T follicular helper cell (primary cell): Measurements from ENCODE around the gene ABHD6.
A peak's percentile ranks its signal among the peaks of the same experiment; 100 is the strongest.
"Not testable (repeated sequence)": the region's sequence is repeated elsewhere in the genome, so short reads cannot be mapped to it uniquely, and the experiment has no call there.

Source experiments
- DNase-seq: peaks from one replicate; pipeline ENCODE4 v3.0.0-alpha.2; 2020; ENCODE audit warnings: low read depth
- total RNA-seq, 2 experiments: gene quantifications; one replicate each; lab custom pipeline; 2026; lab: John Stamatoyannopoulos, UW

The ABHD6 gene
- 8.9 to 9.8 reads per million in 2 experiments for total RNA-seq

GRCh38 chr3:58237238-58237940 is at the start of gene ABHD6:
Gene ABHD6, plus strand, starts transcription at chr3:58237792. Its CDS starts 18,795 bp downstream, at chr3:58256587.
- peak; percentile 71 for DNase-seq

- DNase-seq = no peak
These were observed 49.4 kb upstream of the ABHD6 start for GRCh38 chr3:58188173-58188564.

- no peak for DNase-seq
These were observed 48.6 kb upstream of the ABHD6 start for GRCh38 chr3:58188921-58189451.

- DNase-seq = no peak
These were observed 47.9 kb upstream of the ABHD6 start for GRCh38 chr3:58189691-58190090.

GRCh38 chr3:58190291-58190690 is 47.3 kb upstream of the ABHD6 start:
- no peak for DNase-seq

- no peak for DNase-seq
These were observed 46.7 kb upstream of the ABHD6 start for GRCh38 chr3:58190882-58191281.

- no peak for DNase-seq
These were observed 46.1 kb upstream of the ABHD6 start for GRCh38 chr3:58191361-58191991.

- no peak for DNase-seq
These were observed 45.5 kb upstream of the ABHD6 start for GRCh38 chr3:58192069-58192468.

- DNase-seq = no peak
These were observed 43.7 kb upstream of the ABHD6 start for GRCh38 chr3:58193682-58194407.

GRCh38 chr3:58197588-58197987 is 40.0 kb upstream of the ABHD6 start:
- no peak for DNase-seq

- no peak for DNase-seq
These were observed 39.2 kb upstream of the ABHD6 start for GRCh38 chr3:58198362-58198761.

GRCh38 chr3:58198804-58199203 is 38.8 kb upstream of the ABHD6 start:
- no peak for DNase-seq

GRCh38 chr3:58200121-58200709 is 37.4 kb upstream of the ABHD6 start:
- no peak for DNase-seq

GRCh38 chr3:58200846-58201355 is 36.7 kb upstream of the ABHD6 start:
- DNase-seq = no peak

- not testable (repeated sequence) for DNase-seq
These were observed 36.1 kb upstream of the ABHD6 start for GRCh38 chr3:58201451-58201850.

- no peak for DNase-seq
These were observed 34.7 kb upstream of the ABHD6 start for GRCh38 chr3:58202917-58203360.

GRCh38 chr3:58203541-58203940 is 34.1 kb upstream of the ABHD6 start:
- no peak for DNase-seq

GRCh38 chr3:58204720-58205119 is 32.9 kb upstream of the ABHD6 start:
- DNase-seq = no peak

GRCh38 chr3:58205981-58206380 is 31.6 kb upstream of the ABHD6 start:
- no peak for DNase-seq

GRCh38 chr3:58206406-58207011 is 31.1 kb upstream of the ABHD6 start:
- DNase-seq = no peak

- no peak for DNase-seq
These were observed 29.6 kb upstream of the ABHD6 start for GRCh38 chr3:58207954-58208353.

- no peak for DNase-seq
These were observed 27.7 kb upstream of the ABHD6 start for GRCh38 chr3:58209933-58210332.
